ENCODE data around the gene NPAS3. TPM values are rescaled to one million over a fixed set of nuclear protein-coding genes. Genes with fewer than 3 reads are reported as not detected.

The NPAS3 gene
- total and polyA plus RNA-seq, 8 donors: 0.23 to 2.8 (median 1.4) TPM

DNA sequence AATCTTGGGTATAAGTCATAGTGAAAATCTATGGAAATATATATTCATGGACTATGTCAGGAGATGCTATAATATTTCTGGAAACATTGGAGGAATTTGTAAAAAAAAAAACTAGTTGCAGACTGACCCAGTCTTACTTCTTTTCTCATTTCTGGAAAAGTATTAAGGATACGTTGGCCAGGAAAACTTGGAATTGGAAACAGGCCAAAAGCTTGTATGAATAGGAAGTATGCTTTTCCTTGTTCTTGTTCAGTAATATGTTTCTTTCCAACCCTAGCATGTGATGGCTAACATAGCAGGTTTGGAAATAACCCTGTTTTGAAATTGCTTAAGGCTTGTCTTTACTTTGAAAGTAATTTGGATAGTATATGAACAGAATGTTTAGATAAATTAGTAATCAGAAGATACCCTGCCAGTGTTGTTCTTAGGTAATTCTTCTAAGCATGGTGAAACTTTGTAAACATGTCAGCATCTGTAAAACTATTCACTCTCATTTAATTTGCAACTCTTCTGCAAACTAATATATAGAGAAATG, 316.2 kb downstream of the NPAS3 start:
- DNase-seq: no peak
- no peak for TF ChIP-seq CTCF (IDR thresholded peaks at IDR 0.05)
- intact Hi-C loops (cut with DNase I): no loop called here
- no peak overlapping the region for H3K4me3 ChIP-seq
- WGBS, 2 donors: 21 to 42% methylated on average over 1 of the region's 1 CpG
- no peak for FAIRE-seq
- no peak overlapping the region for H3K27ac ChIP-seq
- H3K9me3 ChIP-seq: no peaks in the 10 kb centered on the region
- ATAC-seq: no peak
- H3K4me1 ChIP-seq: no peaks in the 10 kb centered on the region
- H3K27me3 ChIP-seq: no peaks in the 10 kb centered on the region
- no peaks in the 10 kb centered on the region for H3K36me3 ChIP-seq

GRCh38 chr14:33257796-33258195, 319.1 kb downstream of the NPAS3 start:
- ATAC-seq (no peak), DNase-seq (no peak), FAIRE-seq (no peak)
- Histone ChIP-seq H3K4me1 (no peaks in the 10 kb centered on the region), H3K27me3 (no peaks in the 10 kb centered on the region), H3K36me3 (no peaks in the 10 kb centered on the region), H3K9me3 (no peaks in the 10 kb centered on the region), H3K27ac (no peak overlapping the region), H3K4me3 (no peak overlapping the region)
- TF ChIP-seq CTCF (IDR thresholded peaks at IDR 0.05): no peak
- intact Hi-C loops (cut with DNase I): no loop called here
- WGBS, 2 donors: 86 to 92% methylated on average over 2 of the region's 2 CpGs

DNA sequence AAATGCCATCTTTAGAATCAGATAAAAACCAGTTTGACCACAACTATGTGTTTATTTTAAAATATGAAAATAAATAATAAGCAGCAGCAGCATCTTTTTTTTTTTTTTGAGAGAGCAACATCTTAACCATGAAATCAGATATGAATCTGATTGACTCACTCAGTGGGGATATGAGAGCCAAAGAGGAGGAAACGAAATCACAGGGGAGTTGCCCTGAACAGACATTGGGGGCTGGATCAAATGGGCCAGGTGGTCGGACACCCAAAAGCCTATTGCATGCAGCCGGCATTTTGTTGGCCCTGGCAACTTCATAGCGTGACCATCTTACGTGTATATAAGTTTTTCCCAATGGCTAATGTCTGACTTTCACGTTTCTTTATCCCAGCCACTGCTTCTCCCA, 321.1 kb downstream of the NPAS3 start:
- H3K27me3 ChIP-seq: no peaks in the 10 kb centered on the region
- TF ChIP-seq CTCF (IDR thresholded peaks at IDR 0.05): no peak
- WGBS, 2 donors: 78 to 86% methylated on average over 6 of the region's 6 CpGs
- intact Hi-C loops (cut with DNase I): no loop called here
- no peak overlapping the region for H3K27ac ChIP-seq
- DNase-seq: no peak
- no peak for FAIRE-seq
- H3K9me3 ChIP-seq: no peaks in the 10 kb centered on the region
- H3K36me3 ChIP-seq: no peaks in the 10 kb centered on the region
- no peaks in the 10 kb centered on the region for H3K4me1 ChIP-seq
- H3K4me3 ChIP-seq: no peak overlapping the region
- ATAC-seq: no peak

DNA sequence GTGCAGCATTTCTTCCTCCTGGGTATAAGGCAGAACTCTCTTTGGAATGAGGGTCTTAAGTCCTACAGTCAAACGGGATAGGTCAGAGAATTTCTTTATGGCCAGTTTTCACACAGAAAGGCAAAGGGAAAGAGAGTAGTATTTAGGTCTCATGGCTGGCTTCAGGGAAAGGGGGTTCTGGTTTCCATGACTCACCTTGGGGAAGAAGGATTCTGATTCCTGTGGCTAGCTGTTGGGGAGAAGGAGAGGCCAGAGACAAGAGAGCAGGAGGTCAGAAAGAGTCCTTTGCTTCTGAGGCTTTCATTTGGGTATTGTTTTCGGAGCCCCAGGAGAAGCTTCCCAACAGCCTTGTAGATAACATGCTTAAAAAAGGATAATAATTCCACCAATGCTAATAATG, 332.5 kb downstream of the NPAS3 start:
- no peak for FAIRE-seq
- WGBS, 2 donors: 80 to 87% methylated on average over 2 of the region's 2 CpGs

More for the DNA sequence above, 332.5 kb downstream of the NPAS3 start:
- no peak for TF ChIP-seq CTCF (IDR thresholded peaks at IDR 0.05)
- no peaks in the 10 kb centered on the region for H3K36me3 ChIP-seq
- no peak overlapping the region for H3K27ac ChIP-seq
- H3K4me1 ChIP-seq: no peaks in the 10 kb centered on the region
- H3K27me3 ChIP-seq: no peaks in the 10 kb centered on the region
- DNase-seq (no peak), ATAC-seq (no peak)
- no peak overlapping the region for H3K4me3 ChIP-seq
- H3K9me3 ChIP-seq: no peaks in the 10 kb centered on the region
- intact Hi-C loops (cut with DNase I): no loop called here

Data from pancreas (tissue), 10 donors.